ENCODE measurements around the gene COL6A2. TPM values are rescaled to one million over a fixed set of nuclear protein-coding genes. Genes with fewer than 3 reads are reported as not detected.

Gene COL6A2
- total and polyA plus RNA-seq, 10 of the 15 experiments (the other 5 are each of a cell fraction or from before 2014, with no cell fraction given), result 0.16 to 1.3 (median 0.34) TPM; not detected in 7

- RAD21 ChIA-PET (ENCODE audit: unreplicated experiment), result no interaction called here
- no peak for TF ChIP-seq MEF2B (IDR thresholded peaks at IDR 0.05; ENCODE audit: partially characterized antibody, poor library complexity, severe bottlenecking)
- TF ChIP-seq POU2F2 (IDR thresholded peaks at IDR 0.05; ENCODE audit: borderline replicate concordance, low read depth, low read length), result no peak
- no peak for TF ChIP-seq MYB (IDR thresholded peaks at IDR 0.05; ENCODE audit: borderline replicate concordance, low read depth, low read length)
- TF ChIP-seq, protein P1, sequence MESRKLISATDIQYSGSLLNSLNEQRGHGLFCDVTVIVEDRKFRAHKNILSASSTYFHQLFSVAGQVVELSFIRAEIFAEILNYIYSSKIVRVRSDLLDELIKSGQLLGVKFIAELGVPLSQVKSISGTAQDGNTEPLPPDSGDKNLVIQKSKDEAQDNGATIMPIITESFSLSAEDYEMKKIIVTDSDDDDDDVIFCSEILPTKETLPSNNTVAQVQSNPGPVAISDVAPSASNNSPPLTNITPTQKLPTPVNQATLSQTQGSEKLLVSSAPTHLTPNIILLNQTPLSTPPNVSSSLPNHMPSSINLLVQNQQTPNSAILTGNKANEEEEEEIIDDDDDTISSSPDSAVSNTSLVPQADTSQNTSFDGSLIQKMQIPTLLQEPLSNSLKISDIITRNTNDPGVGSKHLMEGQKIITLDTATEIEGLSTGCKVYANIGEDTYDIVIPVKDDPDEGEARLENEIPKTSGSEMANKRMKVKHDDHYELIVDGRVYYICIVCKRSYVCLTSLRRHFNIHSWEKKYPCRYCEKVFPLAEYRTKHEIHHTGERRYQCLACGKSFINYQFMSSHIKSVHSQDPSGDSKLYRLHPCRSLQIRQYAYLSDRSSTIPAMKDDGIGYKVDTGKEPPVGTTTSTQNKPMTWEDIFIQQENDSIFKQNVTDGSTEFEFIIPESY (IDR thresholded peaks at IDR 0.05), result no peak
- TF ChIP-seq ATF7 (IDR thresholded peaks at IDR 0.05; ENCODE audit: low read depth), result no peak
- TF ChIP-seq STAT3 (IDR thresholded peaks at IDR 0.05; ENCODE audit: low read depth, low read length), result no peak
- no peak for TF ChIP-seq IKZF2 (IDR thresholded peaks at IDR 0.05)
- TF ChIP-seq MEF2A (IDR thresholded peaks at IDR 0.05; ENCODE audit: insufficient read depth, low read depth, low read length), result no peak
- no peak for TF ChIP-seq ELK1 (IDR thresholded peaks at IDR 0.05; ENCODE audit: low read depth, low read length)
- TF ChIP-seq FOS (IDR thresholded peaks at IDR 0.05; ENCODE audit: borderline replicate concordance, extremely low read depth, insufficient read length), result no peak
- no peak for TF ChIP-seq PBX3 (IDR thresholded peaks at IDR 0.05; ENCODE audit: insufficient replicate concordance, low read depth, low read length)
- no peak for TF ChIP-seq SRF (IDR thresholded peaks at IDR 0.05; ENCODE audit: low read depth in 2 of 2, low read length in 2 of 2)
- TF ChIP-seq CEBPB (IDR thresholded peaks at IDR 0.05; ENCODE audit: borderline replicate concordance in 1 of 2, low read depth in 2 of 2, low read length in 2 of 2), result no peak
- TF ChIP-seq BRCA1 (IDR thresholded peaks at IDR 0.05; ENCODE audit: low read depth, low read length), result no peak
- TF ChIP-seq CTCF (IDR thresholded peaks at IDR 0.05 in 2 of 3, conservative IDR thresholded peaks at IDR 0.05 in 1 of 3; ENCODE audit: control insufficient read depth in 2 of 3, extremely low read depth in 1 of 3, insufficient read depth in 1 of 3, low read depth in 3 of 3, low read length in 3 of 3), result no peak
- TF ChIP-seq BMI1 (IDR thresholded peaks at IDR 0.05; ENCODE audit: borderline replicate concordance), result no peak
Measured at GRCh38 chr21:46077674-46078101, 20.2 kb upstream of the COL6A2 start.

More at GRCh38 chr21:46077674-46078101, 20.2 kb upstream of the COL6A2 start:
- CTCF ChIA-PET, result no interaction called here
- Histone ChIP-seq H3K4me2 (ENCODE audit: control insufficient read depth, insufficient read depth) (no peak overlapping the region), H3K4me3 (no peak overlapping the region), H3K4me1 (ENCODE audit: control insufficient read depth, insufficient read depth, low read length) (no peaks in the 10 kb centered on the region), H3K9me3 (replicated peaks; ENCODE audit: control insufficient read depth, insufficient read depth, low read length) (no peaks in the 10 kb centered on the region; the same call in 2 of the 3 replicates), H3K27me3 (replicated peaks in 1 of 2; ENCODE audit: control insufficient read depth in 2 of 2, insufficient read depth in 2 of 2, low read length in 1 of 2) (no peaks in the 10 kb centered on the region), H3K27ac (ENCODE audit: control insufficient read depth, insufficient read depth) (no peak overlapping the region), H3K36me3 (ENCODE audit: control insufficient read depth in 2 of 2, insufficient read depth in 2 of 2, low read length in 1 of 2) (no peaks in the 10 kb centered on the region), H3K79me2 (ENCODE audit: control insufficient read depth, insufficient read depth, low read length) (no peaks in the 10 kb centered on the region), H3K9ac (ENCODE audit: control insufficient read depth, insufficient read depth, low read length) (no peak overlapping the region), H4K20me1 (ENCODE audit: control insufficient read depth, insufficient read depth) (no peaks in the 10 kb centered on the region), H2AFZ (ENCODE audit: control insufficient read depth, low read depth, low read length) (no peak overlapping the region)
- ATAC-seq, result no peak
- FAIRE-seq, result no peak
- DNase-seq (ENCODE audit: low read depth, low spot score), result no peak
- SMC1A ChIA-PET (ENCODE audit: uncharacterized antibody, unreplicated experiment), result no interaction called here
- 45% methylated on average over 19 of the region's 19 CpGs for WGBS (ENCODE audit: insufficient coverage, insufficient replicate concordance, low lambda C conversion rate, missing lambda C conversion rate)
- POLR2A ChIA-PET, result no interaction called here
- in situ Hi-C loops (cut with MboI) (no loop called here), intact Hi-C loops (cut with micrococcal nuclease; ENCODE audit: unreplicated experiment) (no loop called here)
- BruUV-seq (replicated peaks), result no TSS peak
